Measurements from ENCODE around the gene TMEM130. TPM values are rescaled to one million over a fixed set of nuclear protein-coding genes. Genes with fewer than 3 reads are reported as not detected.
A peak's percentile ranks its signal among the peaks of the same experiment; 100 is the strongest.

TMEM130 gene
- total RNA-seq, 1 donor from 2014 or later: not detected

DNA sequence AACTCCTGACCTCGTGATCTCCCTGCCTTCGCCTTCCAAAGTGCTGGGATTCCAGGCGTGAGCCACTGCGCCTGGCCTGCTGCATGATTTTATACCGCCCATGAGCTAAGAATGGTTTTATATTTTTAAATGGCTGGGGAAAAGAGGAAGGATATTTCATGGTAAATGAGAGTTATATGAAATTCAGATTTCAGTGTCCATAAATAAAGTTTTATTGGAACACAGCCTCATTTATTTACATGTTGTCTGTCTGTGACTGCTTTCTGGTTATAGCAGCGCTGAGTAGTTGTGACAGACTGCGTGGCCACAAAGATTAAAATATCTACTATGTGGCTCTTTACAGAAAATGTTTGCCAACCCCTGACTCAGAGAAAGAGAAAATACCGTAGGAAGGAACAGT, 10.7 kb upstream of the TMEM130 start:
- no peak overlapping the region for H3K4me3 ChIP-seq (ENCODE audit: low read depth, low read length)
- no peaks in the 10 kb centered on the region for H3K27me3 ChIP-seq (ENCODE audit: control insufficient read depth, insufficient read depth, low read length)
- DNase-seq (ENCODE audit: low read depth): no peak
- peaks cover 9% of the 10 kb centered on the region for H3K36me3 ChIP-seq (ENCODE audit: control insufficient read depth, insufficient read depth, low read length)
- TF ChIP-seq, protein P1, sequence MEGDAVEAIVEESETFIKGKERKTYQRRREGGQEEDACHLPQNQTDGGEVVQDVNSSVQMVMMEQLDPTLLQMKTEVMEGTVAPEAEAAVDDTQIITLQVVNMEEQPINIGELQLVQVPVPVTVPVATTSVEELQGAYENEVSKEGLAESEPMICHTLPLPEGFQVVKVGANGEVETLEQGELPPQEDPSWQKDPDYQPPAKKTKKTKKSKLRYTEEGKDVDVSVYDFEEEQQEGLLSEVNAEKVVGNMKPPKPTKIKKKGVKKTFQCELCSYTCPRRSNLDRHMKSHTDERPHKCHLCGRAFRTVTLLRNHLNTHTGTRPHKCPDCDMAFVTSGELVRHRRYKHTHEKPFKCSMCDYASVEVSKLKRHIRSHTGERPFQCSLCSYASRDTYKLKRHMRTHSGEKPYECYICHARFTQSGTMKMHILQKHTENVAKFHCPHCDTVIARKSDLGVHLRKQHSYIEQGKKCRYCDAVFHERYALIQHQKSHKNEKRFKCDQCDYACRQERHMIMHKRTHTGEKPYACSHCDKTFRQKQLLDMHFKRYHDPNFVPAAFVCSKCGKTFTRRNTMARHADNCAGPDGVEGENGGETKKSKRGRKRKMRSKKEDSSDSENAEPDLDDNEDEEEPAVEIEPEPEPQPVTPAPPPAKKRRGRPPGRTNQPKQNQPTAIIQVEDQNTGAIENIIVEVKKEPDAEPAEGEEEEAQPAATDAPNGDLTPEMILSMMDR (IDR thresholded peaks at IDR 0.05; ENCODE audit: insufficient read depth, low read length, severe bottlenecking): no peak
- FAIRE-seq: no peak

- Histone ChIP-seq H3K36me3 (ENCODE audit: control insufficient read depth, insufficient read depth, low read length) (peaks cover 8% of the 10 kb centered on the region), H3K4me3 (ENCODE audit: low read depth, low read length) (peak overlapping the region; percentile 96), H3K27me3 (ENCODE audit: control insufficient read depth, insufficient read depth, low read length) (no peaks in the 10 kb centered on the region)
- no peak for DNase-seq (ENCODE audit: low read depth)
- FAIRE-seq: no peak
- TF ChIP-seq, protein P1 (IDR thresholded peaks at IDR 0.05; ENCODE audit: insufficient read depth, low read length, severe bottlenecking): no peak
These were observed 10.1 kb upstream of the TMEM130 start for GRCh38 chr7:98879979-98880315.

- Histone ChIP-seq H3K36me3 (ENCODE audit: control insufficient read depth, insufficient read depth, low read length) (peaks cover 5% of the 10 kb centered on the region), H3K4me3 (ENCODE audit: low read depth, low read length) (peak overlapping the region; percentile 96), H3K27me3 (ENCODE audit: control insufficient read depth, insufficient read depth, low read length) (no peaks in the 10 kb centered on the region)
- DNase-seq (ENCODE audit: low read depth): peak; percentile 35
- TF ChIP-seq, protein P1 (IDR thresholded peaks at IDR 0.05; ENCODE audit: insufficient read depth, low read length, severe bottlenecking): peak; percentile 38
- FAIRE-seq: no peak
These were observed 9.6 kb upstream of the TMEM130 start for GRCh38 chr7:98879198-98879978.

DNA sequence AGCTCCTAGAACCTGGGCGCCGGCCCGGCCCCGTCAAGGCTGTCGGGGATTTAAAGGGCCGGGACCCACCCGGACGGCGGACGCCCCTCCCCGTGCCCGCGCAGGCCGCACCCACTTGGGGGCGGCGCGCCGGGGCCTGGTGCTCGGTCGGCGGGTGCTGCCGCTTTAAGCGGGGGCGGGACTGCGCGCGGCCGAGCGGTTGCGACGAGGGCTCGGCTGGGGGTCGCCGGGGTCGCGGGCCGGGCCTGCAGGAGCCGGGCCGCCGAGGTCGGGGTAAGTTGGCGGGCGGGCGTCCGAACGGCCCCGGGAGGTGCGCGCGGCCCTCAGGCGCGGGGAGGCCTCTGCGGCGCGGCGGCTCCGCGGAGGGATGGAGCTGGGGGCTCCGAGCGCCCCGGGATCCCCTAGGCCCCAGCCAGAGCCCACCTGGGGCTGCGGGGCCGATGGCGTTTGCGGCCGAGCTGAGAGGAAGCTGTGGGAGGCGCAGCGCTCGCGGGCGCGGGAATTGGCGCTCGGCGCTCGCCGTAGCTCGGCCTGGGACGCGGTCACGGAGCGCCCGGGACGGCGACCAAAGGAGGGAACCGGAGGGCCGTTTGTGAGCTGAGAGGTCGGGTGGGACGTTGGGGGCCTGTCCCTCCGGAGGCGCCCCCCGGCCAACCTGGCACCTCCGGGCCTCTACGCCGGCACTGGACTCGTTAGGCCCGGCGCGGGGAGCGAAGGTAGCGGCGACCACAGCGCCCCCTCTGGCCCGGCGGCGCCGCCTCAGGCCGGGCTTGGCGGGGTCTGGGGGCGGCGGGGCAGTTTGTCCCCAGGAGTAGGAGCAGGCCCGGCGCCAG, 8.8 kb upstream of the TMEM130 start, which contains the start of gene TRRAP:
TRRAP (plus strand) TSS at position 168 of the 833 bp plus-strand sequence. CDS start 2,619 bp downstream, outside the sequence.
- TF ChIP-seq, protein P1 (IDR thresholded peaks at IDR 0.05; ENCODE audit: insufficient read depth, low read length, severe bottlenecking): peak; percentile 89
- no peak for FAIRE-seq
- H3K27me3 ChIP-seq (ENCODE audit: control insufficient read depth, insufficient read depth, low read length): no peaks in the 10 kb centered on the region

GRCh38 chr7:98877692-98878364, 8.0 kb upstream of the TMEM130 start:
- DNase-seq (ENCODE audit: low read depth) (no peak), FAIRE-seq (no peak)
- TF ChIP-seq, protein P1 (IDR thresholded peaks at IDR 0.05; ENCODE audit: insufficient read depth, low read length, severe bottlenecking): no peak
- Histone ChIP-seq H3K36me3 (ENCODE audit: control insufficient read depth, insufficient read depth, low read length) (peaks cover 3% of the 10 kb centered on the region), H3K4me3 (ENCODE audit: low read depth, low read length) (peak overlapping the region; percentile 96), H3K27me3 (ENCODE audit: control insufficient read depth, insufficient read depth, low read length) (no peaks in the 10 kb centered on the region)

More for the DNA sequence above, 8.8 kb upstream of the TMEM130 start, which contains the start of gene TRRAP:
- H3K4me3 ChIP-seq (ENCODE audit: low read depth, low read length): peak within 1 kb of the TSS; percentile 96
- peaks cover 5% of the 10 kb centered on the region for H3K36me3 ChIP-seq (ENCODE audit: control insufficient read depth, insufficient read depth, low read length)
- peak; percentile 23 for DNase-seq (ENCODE audit: low read depth)
